NB4 (cell line): ENCODE measurements around the gene TRAPPC6A.
A peak's percentile ranks its signal among the peaks of the same experiment; 100 is the strongest.

Experiments
- DNase-seq: peaks from one replicate; pipeline ENCODE4 v3.0.0; 2010; ENCODE audit warnings: low read depth
- H3K4me3 ChIP-seq: one replicate; pipeline ENCODE4 v1.5.1; 2011; ENCODE audit warnings: mild to moderate bottlenecking, low read depth, low read length, moderate library complexity
- CTCF ChIP-seq: IDR thresholded peaks from one replicate; pipeline ENCODE4 v1.5.1; 2012; ENCODE audit warnings: low read depth, low read length
- MYC ChIP-seq: IDR thresholded peaks from 2 replicates; pipeline ENCODE4 v1.6.1; 2011; ENCODE audit warnings: low read depth, low read length
- POLR2A ChIP-seq: IDR thresholded peaks from 2 replicates; pipeline ENCODE4 v1.6.1; 2011; ENCODE audit warnings: mild to moderate bottlenecking; ENCODE audit not compliant: insufficient read length; ENCODE audit errors: extremely low read depth
- TF ChIP-seq, protein P1 (sequence below): IDR thresholded peaks from 2 replicates; pipeline ENCODE4 v1.6.1; 2011; ENCODE audit warnings: low read depth, low read length

The TRAPPC6A gene

DNA sequence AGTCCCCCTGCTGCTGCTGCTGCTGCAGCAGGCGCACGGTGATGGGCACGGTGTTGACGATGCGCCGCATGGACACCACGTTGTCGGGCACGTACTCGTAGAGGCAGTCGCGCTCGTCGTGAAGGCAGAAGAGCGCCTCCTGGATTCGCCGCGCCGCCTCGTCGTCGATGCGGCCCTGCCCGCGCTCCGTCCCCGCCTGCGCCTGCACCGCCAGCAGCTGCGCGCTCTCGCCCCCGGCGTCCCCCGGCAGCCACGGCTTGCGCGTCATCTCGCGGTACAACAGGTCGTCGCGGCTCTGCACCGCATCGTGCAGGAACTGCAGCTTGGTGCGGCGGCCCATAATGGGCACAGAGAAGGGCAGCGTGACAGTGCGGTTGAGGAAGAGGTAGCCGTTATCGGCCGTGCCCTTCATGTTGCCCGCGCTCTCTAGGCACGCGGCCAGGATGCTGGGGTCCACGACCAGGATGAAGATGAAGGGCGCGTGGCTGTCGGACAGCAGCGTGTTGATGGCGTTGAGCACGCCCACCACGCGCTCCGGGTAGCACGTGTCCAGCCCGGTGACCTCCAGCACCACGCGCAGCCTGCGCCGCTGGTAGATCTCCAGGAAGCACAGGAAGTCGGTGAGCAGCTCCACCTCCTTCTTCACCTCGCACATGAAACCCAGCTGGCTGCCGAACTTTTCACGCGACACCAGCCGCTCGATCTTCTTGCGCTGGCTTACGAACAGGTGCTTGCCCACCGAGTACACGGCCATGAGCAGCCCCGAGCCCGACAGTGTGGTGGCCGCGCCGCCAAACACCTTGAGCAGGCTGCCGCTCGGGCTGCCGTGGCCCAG is 25.3 kb downstream of the TRAPPC6A start:
- TF ChIP-seq MYC, result no peak
- TF ChIP-seq, protein P1, sequence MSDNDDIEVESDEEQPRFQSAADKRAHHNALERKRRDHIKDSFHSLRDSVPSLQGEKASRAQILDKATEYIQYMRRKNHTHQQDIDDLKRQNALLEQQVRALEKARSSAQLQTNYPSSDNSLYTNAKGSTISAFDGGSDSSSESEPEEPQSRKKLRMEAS, result no peak
- no peak for TF ChIP-seq POLR2A
- no peak for TF ChIP-seq CTCF
- no peak overlapping the region for H3K4me3 ChIP-seq
- DNase-seq, result no peak

DNA sequence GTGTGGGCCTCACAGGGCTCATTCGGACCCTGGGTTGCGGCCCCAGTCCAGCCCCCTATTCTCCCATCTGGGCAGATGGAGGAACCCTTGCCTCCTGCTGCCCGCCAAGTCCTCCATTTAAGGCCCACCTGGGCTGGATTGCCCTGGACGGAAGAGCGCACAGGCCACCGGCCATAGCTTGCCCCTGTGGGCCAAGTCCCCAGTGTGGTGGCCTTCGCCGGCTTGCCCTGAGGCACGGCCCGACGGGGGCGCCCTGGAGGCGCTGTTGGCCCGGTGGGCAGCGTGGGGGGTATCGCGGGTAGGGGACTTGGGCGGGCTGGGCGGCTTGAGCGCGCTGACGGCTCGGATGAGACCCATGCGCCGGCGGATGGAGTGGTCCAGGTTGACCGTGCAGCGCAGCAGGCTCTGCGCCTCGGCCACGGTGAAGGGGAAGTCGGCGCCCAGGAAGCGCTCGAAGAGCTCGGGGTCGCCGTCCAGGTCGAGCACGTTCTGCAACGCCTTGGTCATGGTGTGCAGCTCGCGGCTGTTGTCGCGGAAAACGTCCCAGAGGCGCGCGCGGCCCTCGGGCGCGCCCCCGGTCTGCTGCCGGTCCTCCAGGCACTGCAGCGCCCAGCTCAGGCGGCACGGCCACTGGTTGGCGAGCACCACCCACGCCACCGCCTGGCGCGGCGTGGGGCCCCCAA is 26.1 kb downstream of the TRAPPC6A start:
- no peak for DNase-seq
- TF ChIP-seq, protein P1, result no peak
- TF ChIP-seq MYC (no peak), CTCF (no peak), POLR2A (no peak)

DNA sequence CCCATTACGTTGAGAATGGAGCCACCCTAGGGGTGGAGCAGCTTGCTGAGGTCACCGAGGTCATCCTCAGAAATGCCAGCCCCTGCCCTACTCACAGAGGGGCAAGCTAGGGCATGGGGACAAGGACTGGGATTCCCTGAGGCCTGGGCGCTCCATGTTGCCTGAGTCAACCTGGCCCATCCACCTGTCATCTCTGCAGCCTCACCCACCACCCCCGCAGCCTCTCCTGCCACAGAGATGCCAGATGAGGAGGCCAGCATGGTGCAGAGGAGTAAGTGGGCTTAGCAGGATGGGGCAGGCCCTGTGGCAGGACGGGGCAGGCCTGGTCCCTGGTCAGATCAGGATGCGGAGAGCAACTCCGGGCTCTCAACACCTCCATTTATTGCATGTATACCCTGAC is 26.7 kb downstream of the TRAPPC6A start:
- DNase-seq, result no peak
- TF ChIP-seq MYC, result no peak
- no peak for TF ChIP-seq CTCF
- TF ChIP-seq POLR2A, result no peak
- TF ChIP-seq, protein P1, result no peak
- H3K4me3 ChIP-seq, result no peak overlapping the region

More for the DNA sequence above, 26.1 kb downstream of the TRAPPC6A start:
- H3K4me3 ChIP-seq, result no peak overlapping the region

DNA sequence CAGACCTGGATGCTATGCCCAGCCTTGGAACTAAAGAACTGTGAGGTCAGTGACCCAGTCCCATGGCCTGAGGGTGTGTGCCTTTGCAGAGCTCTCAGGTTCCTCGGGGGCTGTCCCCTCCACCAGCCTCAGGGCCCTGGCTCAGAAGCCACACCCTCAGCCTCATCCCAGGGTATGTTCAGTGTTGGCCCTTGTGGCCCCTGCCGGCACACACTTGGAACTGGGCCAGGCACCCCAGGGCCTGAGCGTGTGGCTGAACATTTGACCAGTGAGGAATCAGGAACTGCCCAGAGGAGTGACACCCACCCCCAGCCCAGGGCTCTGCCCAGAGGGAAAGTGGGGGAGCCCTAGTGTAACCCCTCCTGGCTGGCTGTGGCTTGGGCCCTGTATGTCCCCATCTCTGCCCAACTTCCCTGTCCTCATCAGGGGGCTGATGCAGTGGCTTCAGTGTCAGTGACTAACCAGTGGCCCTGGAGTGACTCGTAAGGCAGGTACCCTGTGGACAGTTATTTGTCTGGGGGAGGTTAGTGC is 27.2 kb downstream of the TRAPPC6A start:
- DNase-seq, result peak; percentile 36
- no peak overlapping the region for H3K4me3 ChIP-seq
- TF ChIP-seq, protein P1, result no peak
- no peak for TF ChIP-seq MYC
- TF ChIP-seq POLR2A, result no peak
- no peak for TF ChIP-seq CTCF

GRCh38 chr19:45150180-45150579 is 27.9 kb downstream of the TRAPPC6A start:
- no peak for DNase-seq

More at GRCh38 chr19:45150180-45150579, 27.9 kb downstream of the TRAPPC6A start:
- H3K4me3 ChIP-seq, result no peak overlapping the region
- TF ChIP-seq MYC (no peak), POLR2A (no peak), CTCF (no peak)
- TF ChIP-seq, protein P1, result no peak
